Type B pancreatic cell (in vitro differentiated cells): ENCODE data around the gene SCGB1D1. TPM values are rescaled to one million over a fixed set of nuclear protein-coding genes. Genes with fewer than 3 reads are reported as not detected.

Source experiments
- DNase-seq: peaks from one replicate; pipeline ENCODE4 v3.0.0; 2021; ENCODE audit warnings: mixed read lengths; ENCODE audit not compliant: unreplicated experiment; ENCODE audit errors: extremely low spot score
- H3K27ac Mint-ChIP-seq: 2 replicates; pipeline ENCODE4 v1.8.0; 2021; ENCODE audit warnings: mild to moderate bottlenecking, mixed read lengths
- H3K27me3 Mint-ChIP-seq: 2 replicates; pipeline ENCODE4 v1.8.0; 2021; ENCODE audit warnings: mixed read lengths
- H3K36me3 Mint-ChIP-seq: 2 replicates; pipeline ENCODE4 v1.8.0; 2021; ENCODE audit warnings: mixed read lengths
- H3K4me1 Mint-ChIP-seq: one replicate; pipeline ENCODE4 v1.8.0; 2021; ENCODE audit warnings: mixed read lengths; ENCODE audit not compliant: unreplicated experiment
- H3K4me3 Mint-ChIP-seq: 2 replicates; pipeline ENCODE4 v1.8.0; 2021; ENCODE audit warnings: mild to moderate bottlenecking, mixed read lengths
- H3K9me3 Mint-ChIP-seq: 2 replicates; pipeline ENCODE4 v1.8.0; 2021; ENCODE audit warnings: mixed read lengths
- total RNA-seq: library from RNA; stranded (reverse); gene quantifications from 2 replicates; pipeline ENCODE4 v1.2.1, GENCODE V29; 2021; ENCODE audit warnings: low replicate concordance
- TF ChIP-seq, protein P1 (sequence below): fragments of 200-600 bp; sonication (generic); conservative IDR thresholded peaks from 2 replicates; pipeline ENCODE4 v1.5.0; 2021; ENCODE audit warnings: antibody characterized with exemption, mild to moderate bottlenecking

SCGB1D1 gene
- total RNA-seq, 1 donor from 2014 or later: not detected

DNA sequence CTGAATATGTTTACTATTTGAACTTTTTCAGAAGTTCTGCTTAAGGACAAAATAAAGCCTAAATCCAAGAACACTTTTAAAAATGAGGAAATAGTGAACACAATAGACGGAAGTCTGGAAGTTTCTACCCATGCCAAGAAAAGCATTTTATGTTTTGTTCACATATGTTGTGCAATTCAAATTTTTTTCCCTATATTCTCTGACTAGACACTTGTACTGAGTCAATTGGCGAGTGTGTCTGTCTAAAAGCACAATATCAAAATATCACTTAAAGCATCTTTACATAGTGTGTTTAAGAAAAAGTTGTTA is 37.0 kb upstream of the SCGB1D1 start:
- Mint-ChIP-seq H3K9me3 (no peaks in the 10 kb centered on the region), H3K27me3 (no peaks in the 10 kb centered on the region), H3K27ac (no peak overlapping the region), H3K36me3 (peaks cover 21% of the 10 kb centered on the region), H3K4me1 (no peaks in the 10 kb centered on the region), H3K4me3 (no peak overlapping the region)
- TF ChIP-seq, protein P1, sequence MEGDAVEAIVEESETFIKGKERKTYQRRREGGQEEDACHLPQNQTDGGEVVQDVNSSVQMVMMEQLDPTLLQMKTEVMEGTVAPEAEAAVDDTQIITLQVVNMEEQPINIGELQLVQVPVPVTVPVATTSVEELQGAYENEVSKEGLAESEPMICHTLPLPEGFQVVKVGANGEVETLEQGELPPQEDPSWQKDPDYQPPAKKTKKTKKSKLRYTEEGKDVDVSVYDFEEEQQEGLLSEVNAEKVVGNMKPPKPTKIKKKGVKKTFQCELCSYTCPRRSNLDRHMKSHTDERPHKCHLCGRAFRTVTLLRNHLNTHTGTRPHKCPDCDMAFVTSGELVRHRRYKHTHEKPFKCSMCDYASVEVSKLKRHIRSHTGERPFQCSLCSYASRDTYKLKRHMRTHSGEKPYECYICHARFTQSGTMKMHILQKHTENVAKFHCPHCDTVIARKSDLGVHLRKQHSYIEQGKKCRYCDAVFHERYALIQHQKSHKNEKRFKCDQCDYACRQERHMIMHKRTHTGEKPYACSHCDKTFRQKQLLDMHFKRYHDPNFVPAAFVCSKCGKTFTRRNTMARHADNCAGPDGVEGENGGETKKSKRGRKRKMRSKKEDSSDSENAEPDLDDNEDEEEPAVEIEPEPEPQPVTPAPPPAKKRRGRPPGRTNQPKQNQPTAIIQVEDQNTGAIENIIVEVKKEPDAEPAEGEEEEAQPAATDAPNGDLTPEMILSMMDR: no peak
- no peak for DNase-seq

DNA sequence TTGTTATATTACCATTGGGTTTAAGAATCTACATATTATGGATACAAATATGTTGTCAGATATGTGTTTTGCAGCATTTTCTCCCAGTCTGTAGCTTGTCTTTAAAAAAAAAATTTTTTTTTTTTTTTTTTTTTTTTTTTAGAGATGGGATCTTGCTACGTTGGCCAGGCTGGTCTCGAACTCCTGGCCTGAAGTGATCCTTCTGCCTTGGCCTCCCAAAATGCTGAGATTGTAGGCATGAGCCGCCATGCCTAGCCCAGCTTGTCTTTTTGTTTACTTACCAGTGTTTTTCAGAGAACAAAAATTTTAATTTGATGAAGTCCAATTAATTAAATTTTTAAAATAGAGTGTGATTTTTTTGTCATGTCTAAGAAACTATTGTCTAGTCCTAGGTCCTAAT is 36.4 kb upstream of the SCGB1D1 start:
- TF ChIP-seq, protein P1: no peak
- Mint-ChIP-seq H3K36me3 (peaks cover 21% of the 10 kb centered on the region), H3K4me1 (no peaks in the 10 kb centered on the region), H3K27ac (no peak overlapping the region), H3K27me3 (no peaks in the 10 kb centered on the region), H3K9me3 (no peaks in the 10 kb centered on the region), H3K4me3 (no peak overlapping the region)
- DNase-seq: no peak

GRCh38 chr11:62157603-62158002 is 32.4 kb upstream of the SCGB1D1 start:
- H3K4me3 Mint-ChIP-seq: no peak overlapping the region
- peaks cover 6% of the 10 kb centered on the region for H3K36me3 Mint-ChIP-seq
- TF ChIP-seq, protein P1: no peak
- no peak overlapping the region for H3K27ac Mint-ChIP-seq
- H3K9me3 Mint-ChIP-seq: no peaks in the 10 kb centered on the region
- peaks cover 34% of the 10 kb centered on the region for H3K27me3 Mint-ChIP-seq
- H3K4me1 Mint-ChIP-seq: no peaks in the 10 kb centered on the region
- DNase-seq: no peak

DNA sequence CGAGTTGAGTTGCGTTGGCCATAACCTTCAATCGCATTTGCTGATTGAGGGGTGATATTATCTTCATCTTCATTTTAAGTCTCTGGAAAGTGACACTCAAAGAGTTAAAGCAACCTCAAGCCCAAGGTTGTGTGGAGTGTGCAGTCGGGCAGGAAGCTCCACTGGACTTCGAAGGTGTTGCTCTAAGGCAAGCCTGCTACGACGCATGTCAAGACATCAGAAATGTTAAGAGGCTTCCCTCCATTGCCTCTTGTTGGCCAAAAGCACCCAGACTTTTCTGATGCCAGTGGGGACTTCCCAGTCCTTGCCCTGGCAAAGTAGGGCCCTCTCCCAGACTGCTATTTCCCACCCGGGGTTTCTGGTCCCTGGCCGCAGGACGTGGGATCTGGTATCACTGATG is 23.6 kb upstream of the SCGB1D1 start:
- H3K9me3 Mint-ChIP-seq: no peaks in the 10 kb centered on the region
- peaks cover 8% of the 10 kb centered on the region for H3K4me1 Mint-ChIP-seq
- H3K27ac Mint-ChIP-seq: no peak overlapping the region
- TF ChIP-seq, protein P1: no peak
- no peaks in the 10 kb centered on the region for H3K36me3 Mint-ChIP-seq
- peaks cover 35% of the 10 kb centered on the region for H3K27me3 Mint-ChIP-seq
- H3K4me3 Mint-ChIP-seq: no peak overlapping the region
- DNase-seq: no peak

- Mint-ChIP-seq H3K36me3 (no peaks in the 10 kb centered on the region), H3K27me3 (peaks cover 42% of the 10 kb centered on the region), H3K9me3 (no peaks in the 10 kb centered on the region), H3K27ac (no peak overlapping the region), H3K4me1 (peaks cover 12% of the 10 kb centered on the region), H3K4me3 (no peak overlapping the region)
- no peak for DNase-seq
- TF ChIP-seq, protein P1: no peak
These were observed 20.6 kb upstream of the SCGB1D1 start for GRCh38 chr11:62169448-62169847.

DNA sequence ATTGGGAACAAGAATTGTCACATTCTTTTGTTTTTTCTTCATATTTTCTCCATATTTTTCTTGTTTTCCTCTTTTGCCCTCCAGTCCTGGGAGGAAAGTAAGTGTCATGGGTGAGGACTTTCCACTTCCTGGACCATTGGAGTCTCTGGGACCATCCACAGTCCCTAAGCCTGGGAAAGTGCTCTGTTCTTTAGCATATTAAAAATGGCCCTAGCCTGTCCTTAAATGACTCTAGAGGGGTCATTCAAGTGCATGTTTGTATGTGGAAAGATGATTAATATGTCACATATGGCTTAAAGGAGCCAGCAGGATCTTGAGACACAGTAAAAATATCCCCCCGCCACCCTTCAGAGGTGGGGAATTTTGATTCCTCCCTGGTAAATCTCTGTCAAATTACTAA is 20.1 kb upstream of the SCGB1D1 start:
- Mint-ChIP-seq H3K4me3 (no peak overlapping the region), H3K4me1 (peaks cover 12% of the 10 kb centered on the region), H3K9me3 (no peaks in the 10 kb centered on the region), H3K36me3 (no peaks in the 10 kb centered on the region), H3K27ac (no peak overlapping the region), H3K27me3 (peaks cover 42% of the 10 kb centered on the region)
- TF ChIP-seq, protein P1: no peak
- DNase-seq: no peak
